Loucy (cell line): Measurements from ENCODE around the gene METTL15.

ENCODE experiments used
- CTCF ChIP-seq: fragments of 200-600 bp; sonication (generic); conservative IDR thresholded peaks from 2 replicates; pipeline ENCODE4 v1.5.1; 2014; ENCODE audit warnings: mild to moderate bottlenecking, antibody characterized with exemption, low read length
- EZH2phosphoT487 ChIP-seq: fragments of 200-600 bp; IDR thresholded peaks from 2 replicates; pipeline ENCODE4 v1.6.1; 2018; ENCODE audit warnings: antibody characterized with exemption, mild to moderate bottlenecking, moderate library complexity, borderline replicate concordance

- TF ChIP-seq CTCF, result no peak
- no peak for TF ChIP-seq EZH2phosphoT487
These were observed 136.9 kb downstream of the METTL15 start for GRCh38 chr11:28245131-28245530.
